CD14-positive monocyte (primary cell): Measurements from ENCODE around the gene FOXQ1. TPM values are rescaled to one million over a fixed set of nuclear protein-coding genes. Genes with fewer than 3 reads are reported as not detected.

Experiments used
- DNase-seq, 3 donors: peaks; one replicate each; pipeline ENCODE4 v3.0.0-alpha.2; 2011 to 2022
- H2AFZ ChIP-seq: 2 replicates; pipeline ENCODE4 v1.6.0; 2012; ENCODE audit warnings: mild to moderate bottlenecking, low read depth, low read length, inconsistent platforms; ENCODE audit not compliant: insufficient read depth, poor library complexity, severe bottlenecking
- H3K27ac ChIP-seq, 2 donors: 1 replicate in 1 of 2; 2 replicates in 1 of 2; pipeline ENCODE4 v1.5.1; 2012 to 2013; ENCODE audit warnings: low read length in 2 of 2, control low read depth in 1 of 2, inconsistent platforms in 1 of 2, low read depth in 1 of 2, mild to moderate bottlenecking in 1 of 2
- H3K27me3 ChIP-seq, 2 donors: one replicate each; pipeline versions ENCODE4 v1.6.0 to v1.6.1; 2011 to 2013; ENCODE audit warnings: low read length in 2 of 2; ENCODE audit not compliant: control insufficient read depth in 2 of 2, insufficient read depth in 2 of 2
- H3K36me3 ChIP-seq, 2 donors: replicated peaks in 1 of 2; 1 replicate in 1 of 2; 2 replicates in 1 of 2; pipeline versions ENCODE4 v1.5.1 to v1.6.1; 2012 to 2013; ENCODE audit warnings: low read length in 2 of 2, control low read depth in 1 of 2, inconsistent platforms in 1 of 2, mild to moderate bottlenecking in 1 of 2; ENCODE audit not compliant: insufficient read depth in 2 of 2, control insufficient read depth in 1 of 2
- H3K4me1 ChIP-seq, 2 donors: 1 replicate in 1 of 2; 2 replicates in 1 of 2; pipeline versions ENCODE4 v1.5.1 to v1.6.1; 2012 to 2013; ENCODE audit warnings: low read length in 2 of 2, control low read depth in 1 of 2, inconsistent platforms in 1 of 2, mild to moderate bottlenecking in 1 of 2, moderate library complexity in 1 of 2; ENCODE audit not compliant: insufficient read depth in 2 of 2, control insufficient read depth in 1 of 2
- H3K4me2 ChIP-seq: replicated peaks from 2 replicates; pipeline ENCODE3; 2012; ENCODE audit warnings: low read length, moderate library complexity, mild to moderate bottlenecking; ENCODE audit not compliant: poor library complexity, severe bottlenecking; ENCODE audit errors: extremely low read depth
- H3K4me3 ChIP-seq, 3 experiments: fragments of 200-600 bp in 1 of 3; sonication (generic) in 1 of 3; replicated peaks in 1 of 3; 1 replicate in 2 of 3; 2 replicates in 1 of 3; pipeline ENCODE4 v1.5.1; 2011 to 2013; ENCODE audit warnings: low read length in 3 of 3, mild to moderate bottlenecking in 3 of 3, control low read depth in 2 of 3, low read depth in 2 of 3, inconsistent platforms in 1 of 3, moderate library complexity in 1 of 3
- H3K79me2 ChIP-seq: 2 replicates; pipeline ENCODE4 v1.6.0; 2012; ENCODE audit warnings: mild to moderate bottlenecking, control low read depth, inconsistent platforms, low read length, moderate library complexity; ENCODE audit not compliant: insufficient read depth
- H3K9ac ChIP-seq: 2 replicates; pipeline ENCODE4 v1.6.0; 2017; ENCODE audit warnings: low read length, mild to moderate bottlenecking; ENCODE audit not compliant: insufficient read depth, poor library complexity, severe bottlenecking
- H3K9me3 ChIP-seq, 2 donors: replicated peaks in 1 of 2; 1 replicate in 1 of 2; 2 replicates in 1 of 2; pipeline versions ENCODE4 v1.5.1 to v1.6.1; 2012 to 2013; ENCODE audit warnings: low read length in 2 of 2, control low read depth in 1 of 2; ENCODE audit not compliant: control insufficient read depth in 1 of 2, insufficient read depth in 1 of 2
- H4K20me1 ChIP-seq: 2 replicates; pipeline ENCODE4 v1.6.0; 2012; ENCODE audit warnings: mild to moderate bottlenecking, low read length, control low read depth, moderate library complexity; ENCODE audit not compliant: insufficient read depth
- H3K27ac Mint-ChIP-seq, 7 donors: one replicate each; pipeline ENCODE4 v1.8.0; 2020; ENCODE audit warnings: mild to moderate bottlenecking in 7 of 7, mixed read lengths in 7 of 7, moderate library complexity in 6 of 7, inconsistent platforms in 2 of 7
- H3K27me3 Mint-ChIP-seq, 3 donors: one replicate each; pipeline ENCODE4 v1.8.0; 2021 to 2022; ENCODE audit warnings: low read depth in 3 of 3, mild to moderate bottlenecking in 3 of 3, mixed read lengths in 3 of 3, moderate library complexity in 3 of 3, inconsistent platforms in 1 of 3
- H3K36me3 Mint-ChIP-seq, 2 donors: one replicate each; pipeline ENCODE4 v1.8.0; 2020; ENCODE audit warnings: mixed read lengths in 2 of 2, inconsistent platforms in 1 of 2, mild to moderate bottlenecking in 1 of 2
- H3K4me1 Mint-ChIP-seq: one replicate; pipeline ENCODE4 v1.8.0; 2020; ENCODE audit warnings: mild to moderate bottlenecking, mixed read lengths
- H3K4me3 Mint-ChIP-seq, 2 donors: one replicate each; pipeline ENCODE4 v1.8.0; 2020; ENCODE audit warnings: mild to moderate bottlenecking in 2 of 2, mixed read lengths in 2 of 2, moderate library complexity in 1 of 2
- H3K9me3 Mint-ChIP-seq, 7 donors: one replicate each; pipeline ENCODE4 v1.8.0; 2020 to 2022; ENCODE audit warnings: mixed read lengths in 7 of 7, mild to moderate bottlenecking in 6 of 7, moderate library complexity in 6 of 7, inconsistent platforms in 2 of 7
- CTCF ChIP-seq: fragments of 200-600 bp; IDR thresholded peaks from one replicate; pipeline ENCODE4 v1.8.0; 2022; ENCODE audit warnings: antibody characterized with exemption, mild to moderate bottlenecking
- WGBS: methylation state at CpG from one replicate; pipeline ENCODE4 v1.1.5; 2013; ENCODE audit warnings: missing lambda C conversion rate; ENCODE audit not compliant: insufficient coverage; 5-methylcytosine and 5-hydroxymethylcytosine counted together
- intact Hi-C, 2 donors: fragments of 100-400 bp; cut with micrococcal nuclease; formaldehyde crosslinking; loops; one replicate each; pipeline versions ENCODE4 v1.15.0 to v1.15.1; 2023
- polyA plus RNA-seq, 3 donors: library from polyadenylated mRNA; depleted of rRNA in 1 of 3; unstranded in 2 of 3; stranded (reverse) in 1 of 3; fragments of 300-500 nt in 2 of 3; fragments of >200 nt in 1 of 3; fragmentation: Illumina TruSeq in 2 of 3; gene quantifications; 1 replicate in 2 of 3; 2 replicates in 1 of 3; pipeline ENCODE4 v1.2.3, GENCODE V29; 2012 to 2021

FOXQ1 gene
- polyA plus RNA-seq, 3 donors: 0.11 TPM; not detected in 2

DNA sequence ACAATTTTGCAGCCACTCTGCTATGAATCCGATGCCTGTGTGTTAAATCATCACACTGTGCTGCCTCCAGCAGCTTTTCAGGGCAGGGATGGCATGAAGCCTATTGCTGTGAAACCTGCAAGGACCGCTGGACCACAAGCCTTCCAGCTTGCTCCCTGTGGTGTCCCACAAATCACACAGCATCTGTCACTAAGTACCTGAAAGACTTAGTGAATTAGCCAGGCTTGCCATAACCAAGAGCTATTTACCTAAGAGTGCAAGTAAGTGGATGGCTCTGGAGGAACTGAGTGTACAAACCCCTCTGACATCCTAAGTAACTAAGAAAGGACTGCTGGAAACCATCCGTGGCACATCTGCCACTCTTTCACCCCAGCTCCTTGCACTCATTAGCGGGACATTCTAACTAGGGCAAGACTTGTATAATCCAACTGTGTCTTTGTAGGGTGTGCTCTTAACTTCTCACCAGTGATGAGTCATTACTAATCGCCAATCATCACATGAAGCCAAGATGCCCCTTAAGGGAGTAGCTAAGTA, 34.7 kb downstream of the FOXQ1 start:
- H3K9ac ChIP-seq: no peak overlapping the region
- H3K27me3 Mint-ChIP-seq: peaks cover 11 to 21% (median 11%) of the 10 kb centered on the region in 3 donors
- WGBS: 96% methylated on average over 2 of the region's 5 CpGs

GRCh38 chr6:1347161-1347560, 35.3 kb downstream of the FOXQ1 start:
- H2AFZ ChIP-seq: no peak overlapping the region
- no peak overlapping the region for H3K4me3 Mint-ChIP-seq
- no peak overlapping the region for H3K4me3 ChIP-seq
- peaks cover 7 to 9% of the 10 kb centered on the region in 2 donors for H3K27me3 ChIP-seq
- H3K27ac ChIP-seq: no peak overlapping the region
- H3K36me3 Mint-ChIP-seq: no peaks in the 10 kb centered on the region
- H3K9me3 ChIP-seq: peaks cover 7 to 33% of the 10 kb centered on the region in 2 donors
- TF ChIP-seq CTCF: no peak
- WGBS: 83% methylated on average over 2 of the region's 3 CpGs
- H3K27ac Mint-ChIP-seq: no peak overlapping the region
- H3K27me3 Mint-ChIP-seq: peaks cover 10 to 17% (median 11%) of the 10 kb centered on the region in 3 donors
- no peak overlapping the region for H3K4me2 ChIP-seq
- H3K9ac ChIP-seq: no peak overlapping the region
- H4K20me1 ChIP-seq: no peaks in the 10 kb centered on the region
- H3K79me2 ChIP-seq: no peaks in the 10 kb centered on the region
- no peaks in the 10 kb centered on the region for H3K4me1 ChIP-seq
- H3K36me3 ChIP-seq: no peaks in the 10 kb centered on the region
- H3K4me1 Mint-ChIP-seq: no peaks in the 10 kb centered on the region
- no peak for DNase-seq
- H3K9me3 Mint-ChIP-seq: peaks cover 13 to 38% (median 27%) of the 10 kb centered on the region in 7 donors
- intact Hi-C loops: no loop called here

More for the DNA sequence above, 34.7 kb downstream of the FOXQ1 start:
- DNase-seq: no peak
- peaks cover 9% of the 10 kb centered on the region in 2 donors for H3K27me3 ChIP-seq
- no peaks in the 10 kb centered on the region for H4K20me1 ChIP-seq
- Mint-ChIP-seq H3K4me1 (no peaks in the 10 kb centered on the region), H3K9me3 (peaks cover 12 to 33% (median 25%) of the 10 kb centered on the region in 7 donors), H3K27ac (no peak overlapping the region), H3K4me3 (no peak overlapping the region), H3K36me3 (no peaks in the 10 kb centered on the region)
- H3K4me1 ChIP-seq: no peaks in the 10 kb centered on the region
- H3K4me2 ChIP-seq: no peak overlapping the region
- H3K4me3 ChIP-seq: no peak overlapping the region
- intact Hi-C loops: no loop called here
- no peaks in the 10 kb centered on the region for H3K36me3 ChIP-seq
- peaks cover 4 to 28% of the 10 kb centered on the region in 2 donors for H3K9me3 ChIP-seq
- TF ChIP-seq CTCF: no peak
- no peak overlapping the region for H2AFZ ChIP-seq
- no peak overlapping the region for H3K27ac ChIP-seq
- no peaks in the 10 kb centered on the region for H3K79me2 ChIP-seq
